Astrocyte (in vitro differentiated cells and primary cell): ENCODE data around the gene KCNJ3. TPM values are rescaled to one million over a fixed set of nuclear protein-coding genes. Genes with fewer than 3 reads are reported as not detected.

Experiments
- DNase-seq: peaks from one replicate; pipeline ENCODE4 v3.0.0-alpha.2; 2010; ENCODE audit warnings: low read depth
- FAIRE-seq: peaks from 2 replicates; lab custom pipeline; 2011; peaks lifted over from hg19 to GRCh38; lab: Jason Lieb, UNC
- H2AFZ ChIP-seq: 2 replicates; pipeline ENCODE4 v1.6.0; 2012; ENCODE audit warnings: low read depth, low read length, inconsistent platforms
- H3K27ac ChIP-seq: 2 replicates; pipeline ENCODE4 v1.5.1; 2011; ENCODE audit warnings: low read depth, low read length, inconsistent platforms
- H3K27me3 ChIP-seq: 2 replicates; pipeline ENCODE4 v1.6.0; 2011; ENCODE audit warnings: low read length, inconsistent platforms; ENCODE audit not compliant: insufficient read depth
- H3K36me3 ChIP-seq: 2 replicates; pipeline ENCODE4 v1.5.1; 2011; ENCODE audit warnings: low read length, inconsistent platforms; ENCODE audit not compliant: insufficient read depth
- H3K4me1 ChIP-seq: 2 replicates; pipeline ENCODE4 v1.5.1; 2011; ENCODE audit warnings: low read length, inconsistent platforms; ENCODE audit not compliant: insufficient read depth
- H3K4me2 ChIP-seq: 2 replicates; pipeline ENCODE4 v1.6.0; 2012; ENCODE audit warnings: low read length, inconsistent platforms
- H3K4me3 ChIP-seq: 2 replicates; pipeline ENCODE4 v1.5.1; 2011; ENCODE audit warnings: low read depth, mild to moderate bottlenecking, low read length, inconsistent platforms; ENCODE audit not compliant: insufficient read depth
- H3K79me2 ChIP-seq: 2 replicates; pipeline ENCODE4 v1.6.0; 2012; ENCODE audit warnings: mild to moderate bottlenecking, low read length, inconsistent platforms; ENCODE audit not compliant: insufficient read depth
- H3K9ac ChIP-seq: 2 replicates; pipeline ENCODE4 v1.6.0; 2012; ENCODE audit warnings: mild to moderate bottlenecking, low read length, inconsistent platforms
- H3K9me3 ChIP-seq: 2 replicates; pipeline ENCODE4 v1.5.1; 2012; ENCODE audit warnings: low read depth, mild to moderate bottlenecking, low read length, inconsistent platforms; ENCODE audit not compliant: insufficient read depth
- H4K20me1 ChIP-seq: 2 replicates; pipeline ENCODE4 v1.6.0; 2012; ENCODE audit warnings: low read length, inconsistent platforms; ENCODE audit not compliant: insufficient read depth
- H3K27ac Mint-ChIP-seq: one replicate; pipeline ENCODE4 v1.8.0; 2021; ENCODE audit warnings: mild to moderate bottlenecking, mixed read lengths; ENCODE audit not compliant: unreplicated experiment
- H3K27me3 Mint-ChIP-seq: one replicate; pipeline ENCODE4 v1.8.0; 2021; ENCODE audit warnings: low read depth, mixed read lengths; ENCODE audit not compliant: unreplicated experiment
- H3K36me3 Mint-ChIP-seq: one replicate; pipeline ENCODE4 v1.8.0; 2021; ENCODE audit warnings: low read depth, mixed read lengths; ENCODE audit not compliant: unreplicated experiment
- H3K4me1 Mint-ChIP-seq: one replicate; pipeline ENCODE4 v1.8.0; 2021; ENCODE audit warnings: low read depth, mixed read lengths; ENCODE audit not compliant: unreplicated experiment
- H3K4me3 Mint-ChIP-seq: one replicate; pipeline ENCODE4 v1.8.0; 2021; ENCODE audit warnings: mild to moderate bottlenecking, moderate library complexity, mixed read lengths; ENCODE audit not compliant: unreplicated experiment
- H3K9me3 Mint-ChIP-seq: one replicate; pipeline ENCODE4 v1.8.0; 2021; ENCODE audit warnings: mild to moderate bottlenecking, mixed read lengths; ENCODE audit not compliant: unreplicated experiment
- CTCF ChIP-seq: IDR thresholded peaks from 2 replicates; pipeline ENCODE4 v1.5.1; 2011; ENCODE audit warnings: low read depth, mild to moderate bottlenecking, inconsistent platforms, low read length, moderate library complexity; ENCODE audit not compliant: insufficient read depth
- EZH2 ChIP-seq: IDR thresholded peaks from 2 replicates; pipeline ENCODE4 v1.6.1; 2012; ENCODE audit warnings: mild to moderate bottlenecking, low read length, inconsistent platforms; ENCODE audit not compliant: insufficient read depth
- total RNA-seq: library from RNA; stranded (reverse); gene quantifications from 2 replicates; pipeline ENCODE4 v1.2.1, GENCODE V29; 2021

Gene KCNJ3
- total RNA-seq, 1 donor from 2014 or later, result not detected

GRCh38 chr2:154875999-154876398 is 177.5 kb downstream of the KCNJ3 start:
- H3K9me3 Mint-ChIP-seq, result no peaks in the 10 kb centered on the region
- Histone ChIP-seq H3K36me3 (no peaks in the 10 kb centered on the region), H3K27me3 (no peaks in the 10 kb centered on the region), H3K4me2 (no peak overlapping the region), H2AFZ (no peak overlapping the region), H3K9ac (no peak overlapping the region), H3K4me1 (no peaks in the 10 kb centered on the region), H3K27ac (no peak overlapping the region), H3K4me3 (no peak overlapping the region), H4K20me1 (no peaks in the 10 kb centered on the region), H3K79me2 (no peaks in the 10 kb centered on the region), H3K9me3 (no peaks in the 10 kb centered on the region)
- H3K4me1 Mint-ChIP-seq, result no peaks in the 10 kb centered on the region
- no peaks in the 10 kb centered on the region for H3K36me3 Mint-ChIP-seq
- FAIRE-seq (no peak), DNase-seq (no peak)
- no peak for TF ChIP-seq CTCF
- TF ChIP-seq EZH2, result no peak
- no peak overlapping the region for H3K27ac Mint-ChIP-seq
- no peaks in the 10 kb centered on the region for H3K27me3 Mint-ChIP-seq
- no peak overlapping the region for H3K4me3 Mint-ChIP-seq

- H3K27me3 Mint-ChIP-seq, result no peaks in the 10 kb centered on the region
- Histone ChIP-seq H3K4me3 (no peak overlapping the region), H3K27me3 (no peaks in the 10 kb centered on the region), H3K27ac (no peak overlapping the region), H3K4me1 (no peaks in the 10 kb centered on the region), H4K20me1 (no peaks in the 10 kb centered on the region), H3K79me2 (no peaks in the 10 kb centered on the region), H3K9me3 (no peaks in the 10 kb centered on the region), H2AFZ (no peak overlapping the region), H3K36me3 (no peaks in the 10 kb centered on the region), H3K9ac (no peak overlapping the region), H3K4me2 (no peak overlapping the region)
- no peaks in the 10 kb centered on the region for H3K36me3 Mint-ChIP-seq
- FAIRE-seq, result no peak
- TF ChIP-seq EZH2 (no peak), CTCF (no peak)
- no peaks in the 10 kb centered on the region for H3K9me3 Mint-ChIP-seq
- no peak overlapping the region for H3K27ac Mint-ChIP-seq
- DNase-seq, result no peak
- H3K4me3 Mint-ChIP-seq, result no peak overlapping the region
- no peaks in the 10 kb centered on the region for H3K4me1 Mint-ChIP-seq
Measured at GRCh38 chr2:154882725-154883124, 184.2 kb downstream of the KCNJ3 start.

- Histone ChIP-seq H3K27ac (no peak overlapping the region), H3K79me2 (no peaks in the 10 kb centered on the region), H4K20me1 (no peaks in the 10 kb centered on the region), H3K4me1 (no peaks in the 10 kb centered on the region), H3K4me2 (no peak overlapping the region), H3K9ac (no peak overlapping the region), H3K27me3 (no peaks in the 10 kb centered on the region), H3K4me3 (no peak overlapping the region), H3K36me3 (no peaks in the 10 kb centered on the region), H3K9me3 (no peaks in the 10 kb centered on the region), H2AFZ (no peak overlapping the region)
- no peak for TF ChIP-seq CTCF
- TF ChIP-seq EZH2, result no peak
- FAIRE-seq, result no peak
- Mint-ChIP-seq H3K9me3 (no peaks in the 10 kb centered on the region), H3K36me3 (no peaks in the 10 kb centered on the region), H3K4me1 (no peaks in the 10 kb centered on the region), H3K27me3 (no peaks in the 10 kb centered on the region), H3K27ac (no peak overlapping the region), H3K4me3 (no peak overlapping the region)
- no peak for DNase-seq
Measured at GRCh38 chr2:154886316-154886715, 187.8 kb downstream of the KCNJ3 start.
